HG02571 (cell line): ENCODE data around the gene PCDH9.

ENCODE experiments used
- ATAC-seq: cut with Tn5 transposase; IDR thresholded peaks from one replicate; pipeline ENCODE4 v1.9.1; 2021; ENCODE audit warnings: mild to moderate bottlenecking, moderate library complexity; ENCODE audit not compliant: unreplicated experiment

The PCDH9 gene

DNA sequence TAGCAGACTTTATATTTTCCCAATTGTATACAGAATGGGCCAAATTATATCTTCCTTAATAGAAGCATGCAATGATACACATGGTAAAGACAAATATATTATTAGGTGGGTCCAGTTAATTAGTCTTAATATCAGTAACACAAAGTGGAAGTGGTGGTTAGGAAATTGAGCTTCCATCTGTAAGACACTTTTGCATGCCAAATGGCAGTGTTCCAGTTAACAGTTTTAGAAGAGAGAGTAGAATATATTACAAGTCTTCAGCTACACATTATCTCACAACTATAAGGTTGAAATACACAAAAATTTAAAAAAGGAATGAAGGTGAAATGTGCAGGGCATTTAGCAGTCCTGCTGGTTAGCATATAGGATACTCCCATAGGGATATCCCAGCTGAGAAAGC, 536.5 kb downstream of the PCDH9 start:
- ATAC-seq: no peak

DNA sequence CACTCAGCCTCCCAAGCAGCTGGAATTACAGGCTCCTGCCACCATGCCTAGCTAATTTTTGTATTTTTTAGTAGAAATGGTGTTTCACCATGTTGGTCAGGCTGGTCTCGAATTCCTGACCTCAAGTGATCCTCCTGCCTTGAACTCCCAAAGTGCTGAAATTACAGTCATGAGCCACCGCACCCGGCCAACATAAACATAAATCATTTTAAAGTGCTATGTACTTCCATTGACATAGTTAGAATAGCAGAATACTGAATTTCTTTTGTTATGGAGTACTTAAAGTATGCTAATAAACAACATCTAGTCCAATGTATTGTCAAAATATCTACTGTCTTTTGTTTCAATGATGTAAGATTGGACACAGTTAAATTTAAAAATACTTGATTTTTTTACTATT, 539.0 kb downstream of the PCDH9 start:
- no peak for ATAC-seq

DNA sequence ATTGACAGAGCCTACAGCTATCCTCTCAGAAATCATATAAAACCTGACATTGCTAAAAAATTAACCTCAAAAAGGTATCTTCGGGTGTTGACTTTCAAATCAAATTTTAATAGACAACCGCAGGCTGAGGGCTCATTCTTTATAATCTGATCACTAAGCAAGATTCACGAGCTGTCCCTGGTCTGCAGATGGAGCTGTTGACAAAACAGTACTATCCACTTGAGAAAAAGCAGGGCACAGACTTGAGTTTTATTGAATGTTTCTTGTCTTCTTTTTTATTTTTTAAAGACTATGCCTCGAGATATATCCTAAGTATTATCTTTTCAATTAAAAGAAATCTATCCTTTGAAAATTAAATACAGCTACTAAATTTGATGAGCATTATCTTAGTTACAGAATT, 540.5 kb downstream of the PCDH9 start:
- ATAC-seq: no peak

DNA sequence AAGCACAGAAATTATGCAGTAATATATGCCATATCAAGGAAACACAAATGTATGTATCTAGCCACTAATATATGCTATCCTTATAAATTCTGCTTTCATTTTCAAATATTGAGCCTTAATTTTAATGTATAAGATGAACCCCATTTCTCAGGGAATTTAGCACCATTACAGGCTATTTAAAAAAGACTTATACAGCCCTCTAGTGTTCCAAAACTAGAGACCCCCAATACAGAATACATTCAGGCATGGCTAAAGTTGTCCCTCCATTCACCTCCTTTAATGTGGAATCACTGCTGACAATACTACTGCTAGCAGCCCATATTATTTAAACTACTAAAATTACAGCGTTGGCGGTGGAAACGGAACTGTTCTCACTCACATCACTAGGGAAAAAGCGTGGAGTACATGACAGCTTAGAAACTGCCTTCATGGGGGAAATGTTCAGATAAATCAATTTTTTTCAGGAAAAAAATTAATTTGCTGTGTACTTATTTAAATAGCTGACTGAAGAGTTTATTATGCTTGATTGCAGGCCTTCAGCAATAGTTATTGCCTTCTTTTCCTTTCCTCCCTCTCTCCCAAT, 541.0 kb downstream of the PCDH9 start:
- no peak for ATAC-seq

DNA sequence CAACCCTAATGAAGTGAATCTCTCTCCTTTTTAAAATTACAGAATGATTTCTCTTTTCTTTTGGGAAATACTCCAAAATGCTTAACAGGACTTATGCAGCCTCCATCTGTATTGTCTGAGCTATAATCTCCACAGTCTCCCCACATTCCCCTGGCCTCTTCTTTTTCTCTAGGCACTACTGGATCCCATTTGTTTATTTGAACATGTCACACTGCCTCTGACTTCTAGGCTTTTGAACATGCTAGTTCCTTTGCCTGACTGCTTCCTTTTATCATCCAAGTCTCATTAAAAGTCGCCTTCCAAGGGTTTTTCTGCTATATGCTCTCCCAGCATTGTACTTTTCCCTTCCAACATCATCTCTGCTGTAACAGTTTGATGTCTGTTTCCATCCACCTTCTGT, 548.7 kb downstream of the PCDH9 start:
- no peak for ATAC-seq

DNA sequence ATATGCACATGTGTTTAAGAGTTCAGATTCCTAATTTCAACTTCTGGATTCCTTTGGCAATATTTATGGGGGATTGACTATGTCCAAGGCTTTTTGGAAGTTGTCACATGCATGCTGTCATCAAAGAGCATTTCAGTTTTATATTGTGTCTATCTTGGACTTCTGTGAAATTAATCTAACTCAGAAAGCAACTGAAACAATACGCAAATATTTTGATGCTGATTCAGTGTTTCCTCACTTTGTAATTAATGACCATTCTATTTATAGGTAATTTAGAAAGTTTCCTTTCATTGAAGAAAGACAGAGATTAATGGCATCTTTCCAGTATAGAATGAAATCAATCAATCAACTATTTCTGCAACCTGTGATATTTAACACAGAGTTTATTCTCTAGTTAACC, 550.1 kb downstream of the PCDH9 start:
- ATAC-seq: no peak

DNA sequence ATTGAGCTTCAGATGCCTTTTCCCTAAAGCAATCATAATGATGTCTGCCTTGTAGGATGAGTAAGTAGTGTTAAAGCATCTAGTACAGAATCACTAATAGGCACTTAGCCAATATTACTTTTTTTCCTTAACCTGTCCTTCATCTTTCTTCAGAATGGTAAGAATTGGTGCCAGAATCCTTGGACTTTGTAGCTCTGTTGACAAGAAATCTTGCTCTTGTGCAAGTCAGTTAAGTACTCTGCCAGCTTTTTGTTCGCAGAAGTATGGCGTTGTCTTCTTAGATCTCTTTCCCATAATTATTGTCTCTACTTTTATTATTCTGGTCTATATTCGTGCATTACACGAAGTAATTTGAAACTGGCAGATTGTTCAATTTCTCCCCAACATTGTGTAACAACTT, 554.5 kb downstream of the PCDH9 start:
- no peak for ATAC-seq

DNA sequence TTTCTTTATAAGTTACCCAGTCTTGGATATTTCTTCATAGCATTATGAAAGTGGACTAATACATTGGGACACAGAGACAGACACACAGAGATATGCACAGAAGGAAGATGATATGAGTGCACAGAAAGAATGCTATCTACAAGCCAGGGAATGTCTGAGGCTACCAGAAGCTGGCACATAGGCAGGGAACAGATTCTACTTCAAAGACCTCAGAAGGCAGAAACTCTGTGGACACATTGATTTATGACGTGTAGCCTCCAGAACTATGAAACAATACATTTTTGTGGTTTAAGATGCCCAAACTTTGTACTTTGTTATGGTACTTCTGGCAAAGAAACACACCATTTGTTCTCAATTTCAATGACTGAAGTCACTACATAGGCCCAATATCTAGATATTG, 556.7 kb downstream of the PCDH9 start:
- ATAC-seq: no peak

DNA sequence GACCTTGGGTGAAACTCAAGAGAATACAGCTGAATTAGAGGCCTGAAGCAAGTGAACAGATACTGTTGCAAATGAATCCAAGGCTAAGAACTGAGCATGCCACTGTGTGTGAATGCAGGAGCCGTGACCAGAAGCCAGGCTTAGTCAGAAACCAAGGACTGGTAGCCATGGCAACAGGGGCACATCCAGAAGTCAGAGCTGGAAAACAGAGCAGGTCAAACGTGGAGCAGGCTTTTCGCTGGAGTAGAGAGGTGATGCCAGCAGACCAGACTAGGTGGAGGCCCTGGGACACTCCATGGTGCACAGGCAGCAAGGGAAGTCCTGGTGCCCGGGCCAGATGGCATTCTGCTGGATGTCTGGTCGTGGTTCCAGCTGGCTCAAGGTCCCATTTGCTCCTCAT, 564.1 kb downstream of the PCDH9 start:
- no peak for ATAC-seq

DNA sequence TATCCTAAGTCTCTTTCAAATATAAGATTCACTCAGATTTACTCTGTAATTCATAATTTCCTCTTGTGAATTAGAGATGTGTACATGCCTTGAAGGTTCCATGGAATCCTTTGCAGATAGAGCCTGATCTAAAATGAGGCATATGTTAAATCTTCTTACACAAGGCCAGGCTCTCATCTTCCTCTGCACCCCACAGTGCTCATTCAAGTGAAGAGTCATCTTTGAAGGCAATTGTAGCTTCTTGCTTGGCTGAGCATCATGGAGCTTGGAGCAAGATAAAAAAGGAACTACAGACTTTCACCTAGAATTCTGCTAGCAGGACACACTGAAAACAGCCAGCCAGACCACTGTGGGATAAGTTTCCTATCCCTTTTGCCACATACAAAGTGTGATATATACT, 566.4 kb downstream of the PCDH9 start:
- no peak for ATAC-seq

DNA sequence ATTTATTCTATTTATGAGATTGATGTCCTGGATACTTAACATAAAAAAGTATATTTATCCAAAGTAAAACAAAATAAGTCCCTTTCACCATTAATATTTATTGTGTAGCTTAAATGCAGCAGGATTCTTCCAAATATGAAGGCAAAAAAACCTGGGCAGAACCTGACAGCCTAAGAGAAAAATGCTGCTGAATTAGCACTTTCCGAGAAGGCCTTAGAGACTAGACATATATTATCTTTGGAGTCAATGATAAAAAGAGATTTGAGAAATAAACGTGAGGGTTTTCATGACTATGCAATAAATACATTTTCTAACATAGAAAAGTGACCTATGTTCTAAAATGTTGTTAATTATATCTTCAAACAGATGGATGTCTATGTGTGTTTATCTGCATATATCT, 566.9 kb downstream of the PCDH9 start:
- no peak for ATAC-seq

DNA sequence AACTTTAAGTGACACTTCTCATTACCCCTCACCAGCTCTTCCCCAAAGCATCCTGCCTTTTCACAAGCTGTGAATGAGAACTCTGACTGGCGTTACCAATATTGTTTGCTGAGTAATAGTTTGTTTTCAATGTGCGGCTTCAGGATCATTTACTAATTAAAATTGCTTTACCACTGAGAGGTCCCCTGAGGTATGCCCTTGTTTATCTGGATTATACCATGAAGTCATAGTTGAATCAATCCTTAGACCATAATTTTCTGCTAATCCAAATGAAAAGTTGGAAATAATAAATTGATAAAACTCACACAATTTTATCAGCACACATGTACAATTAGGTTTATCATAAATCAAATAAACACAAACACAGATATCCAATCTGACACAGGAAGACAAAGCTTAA, 568.8 kb downstream of the PCDH9 start:
- no peak for ATAC-seq

DNA sequence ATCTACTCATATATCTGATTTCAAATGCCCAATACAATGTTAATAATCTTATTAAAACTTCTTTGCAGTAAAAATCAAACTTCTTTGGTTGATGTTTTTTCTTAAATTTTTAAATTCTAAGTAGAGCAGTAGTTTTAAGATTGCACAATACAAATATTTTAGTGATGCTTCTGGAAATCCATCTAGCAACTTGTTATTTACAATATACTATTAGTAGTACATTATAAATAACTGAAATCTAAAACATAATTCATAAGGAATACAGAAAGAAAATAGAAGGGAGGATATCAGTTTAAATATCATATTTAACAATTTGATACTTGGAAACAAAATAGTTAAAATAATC, 569.7 kb downstream of the PCDH9 start:
- no peak for ATAC-seq

DNA sequence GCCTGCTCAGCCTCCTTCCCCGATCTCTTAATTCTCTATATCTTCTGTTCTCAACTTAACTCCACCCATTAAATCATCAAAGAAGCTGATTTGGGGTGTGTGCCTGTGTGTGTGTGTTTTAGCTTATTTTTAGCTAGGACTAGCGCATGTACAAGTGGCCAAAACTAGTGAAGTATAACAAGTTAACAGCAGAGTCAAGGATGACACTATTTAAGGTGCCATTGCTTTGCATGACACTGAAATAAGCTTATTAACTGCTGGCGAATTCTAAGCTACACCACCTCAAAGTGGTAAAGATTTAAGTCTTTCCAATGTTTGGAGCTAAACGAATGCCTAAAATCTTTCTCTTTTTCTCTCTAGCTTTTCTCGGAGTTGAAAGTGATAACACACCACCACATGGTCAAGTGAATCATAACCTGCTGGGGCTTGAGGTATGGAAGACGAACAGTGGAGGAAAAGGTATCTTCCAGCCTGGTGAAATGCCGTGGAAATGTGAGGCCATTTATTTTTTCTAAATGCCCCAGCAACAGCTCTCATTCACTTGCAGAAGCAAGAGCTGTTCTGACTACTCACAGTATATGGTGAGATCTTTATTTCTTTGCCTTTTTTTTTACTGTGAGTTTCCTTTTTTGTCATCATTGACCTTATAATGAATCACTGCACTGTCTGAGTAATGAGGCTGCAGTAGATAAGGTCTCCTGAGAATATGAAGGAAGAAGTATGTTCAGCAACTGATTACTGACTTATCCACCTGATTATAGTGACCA, 570.3 kb downstream of the PCDH9 start:
- ATAC-seq: peak; percentile 61

DNA sequence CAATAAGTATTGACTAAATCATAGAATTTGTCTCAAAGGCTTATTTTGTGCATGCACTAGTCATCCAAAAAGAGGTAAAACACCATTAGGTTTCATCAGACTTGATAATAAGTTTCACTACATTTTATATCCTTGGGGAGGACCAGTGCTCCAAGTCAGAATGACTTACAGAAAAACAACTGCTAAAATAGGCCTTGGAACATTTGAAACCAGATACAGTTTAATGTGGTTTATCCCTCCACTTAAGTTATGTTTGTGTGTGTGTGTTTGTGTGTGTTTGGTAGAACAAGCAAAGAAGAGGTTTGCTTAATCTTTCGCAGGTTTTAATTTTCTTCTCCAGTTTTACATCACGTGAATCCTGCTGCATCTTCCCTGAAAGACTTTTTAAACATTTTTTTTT, 570.9 kb downstream of the PCDH9 start:
- ATAC-seq: no peak

DNA sequence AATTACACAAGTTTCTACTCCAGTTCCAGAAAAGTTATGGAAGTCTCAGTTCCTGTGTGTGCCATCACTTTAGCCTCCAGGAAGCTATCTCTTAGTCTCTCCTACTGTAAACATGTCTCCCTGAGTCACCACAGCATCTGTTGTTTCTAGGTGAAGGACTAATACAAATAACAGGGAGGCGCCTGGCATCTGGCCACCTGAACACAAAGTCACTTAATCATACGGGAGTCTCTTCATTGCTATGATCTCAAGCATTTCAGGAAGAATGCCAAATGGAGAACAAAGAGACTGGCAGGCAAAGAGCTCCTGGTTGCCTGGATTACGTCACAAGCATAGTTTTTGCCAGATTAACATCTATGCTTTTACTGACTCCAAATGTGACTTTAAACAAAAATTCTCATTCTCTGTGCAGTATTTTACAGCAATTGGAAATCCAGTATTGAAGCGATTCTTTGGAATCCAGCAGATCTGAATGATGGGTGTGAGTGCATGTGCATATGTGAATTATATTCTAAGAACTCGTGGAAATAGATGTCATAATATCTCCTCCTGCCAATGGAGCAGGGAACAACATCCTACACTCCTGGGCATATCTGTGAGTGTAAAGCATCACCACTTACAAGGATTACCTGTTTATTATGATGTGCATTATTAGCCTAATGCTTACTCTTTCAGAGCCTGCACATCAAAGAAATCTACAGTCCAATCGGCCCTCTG, 572.8 kb downstream of the PCDH9 start:
- ATAC-seq: no peak

DNA sequence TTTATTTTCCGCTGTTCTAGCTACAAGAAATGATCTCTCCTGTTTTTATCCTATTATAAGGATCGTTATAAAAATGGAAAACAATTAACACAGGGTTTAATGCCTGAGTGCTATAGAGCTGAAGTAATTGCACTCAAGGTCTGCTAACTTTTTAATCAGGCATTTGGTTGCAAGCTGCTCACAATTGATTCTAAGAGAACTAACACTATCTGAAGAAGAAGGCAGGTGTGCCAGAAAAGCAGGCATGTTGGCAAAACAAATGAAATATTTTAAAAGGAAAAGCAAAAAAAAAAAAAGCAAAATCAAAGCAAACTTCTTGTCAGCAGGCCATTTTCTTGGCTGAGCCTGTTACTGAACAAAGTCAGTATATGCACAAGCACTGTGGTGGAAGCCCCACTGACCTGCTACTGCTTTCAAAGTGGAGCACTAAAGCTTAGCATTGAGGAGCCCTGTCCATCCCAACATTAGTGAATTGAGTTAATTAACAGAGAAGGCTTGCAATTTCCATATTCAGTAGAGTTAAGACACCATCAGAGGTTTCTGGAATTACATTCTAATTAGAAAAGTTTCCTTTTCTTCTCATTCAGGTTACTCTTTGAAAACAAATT, 574.2 kb downstream of the PCDH9 start:
- no peak for ATAC-seq

DNA sequence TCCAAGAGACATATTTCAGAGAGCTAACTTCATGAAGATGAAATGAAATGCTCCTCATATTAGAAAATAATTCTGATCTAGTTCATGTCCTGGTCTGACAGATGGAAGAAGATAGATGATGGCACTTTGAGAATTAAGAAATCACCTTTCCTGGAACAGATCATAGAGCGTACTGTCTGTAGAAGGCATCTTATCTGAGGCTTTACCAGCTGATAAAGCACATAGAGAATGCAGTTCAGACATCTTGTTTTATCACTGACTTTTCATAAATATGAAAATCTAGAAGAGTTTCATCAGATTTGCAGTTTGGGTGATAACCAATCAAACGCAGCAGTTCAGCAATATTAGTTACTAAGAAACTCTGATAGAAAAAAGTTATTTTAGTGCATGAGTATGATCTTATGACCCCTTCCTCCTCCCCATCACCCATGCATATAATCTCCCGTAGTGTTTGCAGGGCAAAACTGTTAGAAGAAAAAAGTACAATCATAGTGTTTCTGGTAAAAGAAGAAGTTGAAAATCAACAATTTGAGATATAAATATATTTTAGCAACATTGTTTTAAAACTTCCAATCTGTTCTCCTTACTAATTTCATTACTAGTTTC, 585.2 kb downstream of the PCDH9 start:
- no peak for ATAC-seq

DNA sequence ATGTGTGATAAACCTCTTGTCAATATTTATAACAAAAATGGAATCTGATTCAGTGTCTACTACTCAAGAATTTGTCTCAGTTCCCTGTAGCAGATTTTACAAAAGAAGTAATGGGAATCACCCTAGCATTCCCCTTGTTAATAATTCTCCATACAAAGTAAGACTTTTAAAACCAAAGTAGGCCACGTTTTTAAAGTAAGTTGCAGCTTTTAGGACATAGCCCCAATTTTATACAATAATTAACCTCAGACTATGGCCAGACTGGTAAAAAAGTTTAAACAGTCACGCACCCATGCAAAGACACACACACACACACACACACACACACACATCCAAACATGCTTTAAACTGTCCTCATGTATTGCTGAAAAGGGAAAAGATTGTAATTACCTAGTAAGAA, 589.9 kb downstream of the PCDH9 start:
- ATAC-seq: no peak

DNA sequence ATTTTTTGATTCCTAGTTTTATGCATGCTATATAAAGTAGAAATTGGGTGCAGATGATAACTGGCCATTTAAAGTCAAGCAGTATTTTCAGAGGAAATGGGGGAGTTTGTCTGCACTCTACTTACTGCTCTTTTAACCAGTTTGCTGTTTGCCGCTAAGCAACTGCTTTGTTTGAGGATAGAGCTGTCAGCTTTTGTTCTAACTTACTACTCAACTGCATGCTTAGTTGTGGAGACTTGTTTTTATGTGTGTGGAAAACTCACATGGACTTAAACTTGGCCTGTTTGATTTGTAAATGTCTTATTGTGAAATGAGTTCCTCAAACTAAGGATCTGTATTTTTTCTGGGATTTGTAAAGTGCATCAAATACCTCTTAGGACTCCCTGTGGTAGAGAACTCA, 591.1 kb downstream of the PCDH9 start:
- ATAC-seq: no peak

DNA sequence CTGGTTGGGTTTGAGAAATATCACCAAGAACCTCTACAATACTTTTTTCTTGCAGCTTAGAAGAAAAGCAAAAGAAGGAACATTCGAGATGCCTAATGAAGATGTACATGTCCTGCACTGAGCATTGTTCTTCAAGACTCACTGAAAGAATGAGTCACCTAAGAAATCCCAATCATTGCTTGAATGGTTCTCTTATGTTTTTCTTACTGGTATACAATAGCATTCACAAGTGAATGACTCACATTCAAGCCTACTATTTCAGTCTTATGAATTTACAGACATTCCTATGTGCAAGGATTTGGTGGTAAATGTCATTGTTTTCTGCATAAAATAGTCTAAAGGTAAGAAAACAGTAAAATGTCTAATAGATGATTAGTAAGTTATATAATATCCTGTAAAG, 594.6 kb downstream of the PCDH9 start:
- no peak for ATAC-seq

DNA sequence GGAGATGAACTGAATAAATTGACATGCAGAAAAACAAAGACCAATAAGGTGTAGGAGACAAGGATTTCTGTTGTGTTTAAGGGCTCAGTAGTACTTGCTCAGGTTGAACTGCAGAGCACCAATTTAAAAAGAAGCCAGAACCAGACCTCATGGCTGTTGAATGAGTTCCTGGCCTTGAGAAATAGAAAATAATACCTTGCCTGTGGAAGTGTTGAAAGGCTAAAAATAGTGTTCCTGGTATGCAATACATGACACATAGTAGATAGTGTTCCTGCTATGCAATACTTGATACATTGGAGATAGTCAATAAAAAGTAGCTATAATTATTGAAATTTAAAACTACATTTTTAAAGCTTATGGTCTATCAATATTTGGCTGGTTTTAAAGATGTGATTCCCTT, 595.8 kb downstream of the PCDH9 start:
- ATAC-seq: no peak
